Sigmoid colon (tissue), 7 donors: ENCODE data around the gene HSPB7. TPM values are rescaled to one million over a fixed set of nuclear protein-coding genes. Genes with fewer than 3 reads are reported as not detected.
"Not testable (repeated sequence)": the region's sequence is repeated elsewhere in the genome, so short reads cannot be mapped to it uniquely, and the experiment has no call there.

Experiments
- DNase-seq: peaks from one replicate; pipeline ENCODE4 v3.0.0-alpha.2; 2019
- H3K27ac ChIP-seq, 4 donors: fragments of 200-600 bp; sonication (generic); one replicate each; pipeline ENCODE4 v1.5.1; 2016 to 2019; ENCODE audit warnings: mild to moderate bottlenecking in 1 of 4
- H3K27me3 ChIP-seq, 3 donors: fragments of 200-600 bp; sonication (generic); one replicate each; pipeline ENCODE4 v1.5.1; 2019; ENCODE audit warnings: mild to moderate bottlenecking in 1 of 3
- H3K36me3 ChIP-seq, 4 donors: fragments of 200-600 bp; sonication (generic); one replicate each; pipeline ENCODE4 v1.5.1; 2016 to 2019
- H3K4me1 ChIP-seq, 4 donors: fragments of 200-600 bp; sonication (generic); one replicate each; pipeline ENCODE4 v1.5.1; 2017 to 2019
- H3K4me3 ChIP-seq, 4 donors: fragments of 200-600 bp; sonication (generic); one replicate each; pipeline ENCODE4 v1.5.1; 2017 to 2019; ENCODE audit warnings: mild to moderate bottlenecking in 2 of 4, moderate library complexity in 1 of 4
- H3K9me3 ChIP-seq, 4 donors: fragments of 200-600 bp in 3 of 4; sonication (generic) in 3 of 4; one replicate each; pipeline versions ENCODE4 v1.5.1 to v1.6.1; 2013 to 2019
- CTCF ChIP-seq, 4 experiments: fragments of 450-650 bp in 3 of 4; fragments of 200-600 bp in 1 of 4; IDR thresholded peaks; one replicate each; pipeline ENCODE4 v1.5.1; 2016 to 2019; ENCODE audit warnings: antibody characterized with exemption in 4 of 4, mild to moderate bottlenecking in 3 of 4, moderate library complexity in 2 of 4
- EP300 ChIP-seq, 4 donors: sonication (generic); formaldehyde crosslinking; IDR thresholded peaks; one replicate each; pipeline ENCODE4 v1.6.1; 2017; ENCODE audit warnings: antibody characterized with exemption in 4 of 4
- POLR2A ChIP-seq, 2 donors: fragments of 450-650 bp; IDR thresholded peaks; one replicate each; pipeline ENCODE4 v1.6.1; 2016; ENCODE audit warnings: antibody characterized with exemption in 2 of 2, mild to moderate bottlenecking in 2 of 2, moderate library complexity in 2 of 2
- POLR2AphosphoS5 ChIP-seq, 4 donors: sonication (generic); formaldehyde crosslinking; IDR thresholded peaks; one replicate each; pipeline ENCODE4 v1.6.1; 2017; ENCODE audit warnings: antibody characterized with exemption in 4 of 4
- WGBS, 2 donors: extraction: QIAGEN DNeasy Blood & Tissue Kit; methylation state at CpG; one replicate each; pipeline ENCODE4 v1.1.7; 2013; 5-methylcytosine and 5-hydroxymethylcytosine counted together
- intact Hi-C: fragments of 100-400 bp; cut with DNase I; formaldehyde crosslinking; loops from one replicate; pipeline ENCODE4 v1.15.1; 2023
- polyA plus RNA-seq, 3 donors: library from polyadenylated mRNA; stranded (reverse); fragments of 200-250 nt; gene quantifications; one replicate each; pipeline ENCODE4 v1.2.3, GENCODE V29; 2013
- total RNA-seq, 4 donors: library from RNA; depleted of rRNA; stranded (reverse); fragments of >200 nt; gene quantifications; one replicate each; pipeline ENCODE4 v1.1.0, GENCODE V29; 2016
- donor health status: healthy with polysubstance abuse.
- donor health status: Bipolar disorder and iron deficiency.
- donor health status: healthy.

The HSPB7 gene
- total and polyA plus RNA-seq, 7 donors = 6.7 to 224 (median 44.4) TPM

- Histone ChIP-seq H3K36me3 (no peaks in the 10 kb centered on the region), H3K27ac (no peak overlapping the region), H3K4me1 (peaks cover 0 to 9% (median 3%) of the 10 kb centered on the region in 4 donors), H3K27me3 (no peaks in the 10 kb centered on the region), H3K9me3 (no peaks in the 10 kb centered on the region), H3K4me3 (no peak overlapping the region)
- no peak for TF ChIP-seq CTCF (IDR thresholded peaks at IDR 0.05)
- no peak for TF ChIP-seq EP300 (IDR thresholded peaks at IDR 0.05)
- TF ChIP-seq POLR2A (IDR thresholded peaks at IDR 0.05) = no peak
- no peak for TF ChIP-seq POLR2AphosphoS5 (IDR thresholded peaks at IDR 0.05)
- DNase-seq = peak; percentile 77
- intact Hi-C loops = no loop called here
- 47 to 49% methylated on average over 13 of the region's 13 CpGs for WGBS, 2 donors
These were observed 46.9 kb upstream of the HSPB7 start for GRCh38 chr1:16064536-16065268.

GRCh38 chr1:16063921-16064320 lies 46.1 kb upstream of the HSPB7 start:
- TF ChIP-seq EP300 (IDR thresholded peaks at IDR 0.05) (no peak), POLR2A (IDR thresholded peaks at IDR 0.05) (no peak), POLR2AphosphoS5 (IDR thresholded peaks at IDR 0.05) (no peak), CTCF (IDR thresholded peaks at IDR 0.05) (no peak)
- peaks cover 0 to 9% (median 3%) of the 10 kb centered on the region in 4 donors for H3K4me1 ChIP-seq
- H3K9me3 ChIP-seq = no peaks in the 10 kb centered on the region
- 64 to 76% methylated on average over 9 of the region's 9 CpGs for WGBS, 2 donors
- H3K36me3 ChIP-seq = no peaks in the 10 kb centered on the region
- H3K27me3 ChIP-seq = no peaks in the 10 kb centered on the region
- no peak overlapping the region for H3K4me3 ChIP-seq
- DNase-seq = no peak
- intact Hi-C loops = no loop called here
- H3K27ac ChIP-seq = no peak overlapping the region

- no peaks in the 10 kb centered on the region for H3K9me3 ChIP-seq
- H3K4me1 ChIP-seq = peaks cover 0 to 5% (median under 1%) of the 10 kb centered on the region in 4 donors
- H3K27ac ChIP-seq = no peak overlapping the region
- H3K27me3 ChIP-seq = no peaks in the 10 kb centered on the region
- no peak for TF ChIP-seq EP300 (IDR thresholded peaks at IDR 0.05)
- TF ChIP-seq POLR2A (IDR thresholded peaks at IDR 0.05) = no peak
- TF ChIP-seq POLR2AphosphoS5 (IDR thresholded peaks at IDR 0.05) = no peak
- no peak for TF ChIP-seq CTCF (IDR thresholded peaks at IDR 0.05)
- intact Hi-C loops = no loop called here
- H3K36me3 ChIP-seq = no peaks in the 10 kb centered on the region
- DNase-seq = no peak
- no peak overlapping the region for H3K4me3 ChIP-seq
- 91 to 93% methylated on average over 15 of the region's 15 CpGs for WGBS, 2 donors
These were observed 45.5 kb upstream of the HSPB7 start for GRCh38 chr1:16063226-16063829.

- H3K27me3 ChIP-seq, H3K9me3 ChIP-seq, intact Hi-C loops, DNase-seq, H3K4me3 ChIP-seq, H3K36me3 ChIP-seq, H3K27ac ChIP-seq, H3K4me1 ChIP-seq: not testable (repeated sequence)
- 86 to 88% methylated on average over 9 of the region's 9 CpGs for WGBS, 2 donors
These were observed 44.8 kb upstream of the HSPB7 start for GRCh38 chr1:16062687-16063075.

GRCh38 chr1:16061989-16062686 lies 44.3 kb upstream of the HSPB7 start:
- DNase-seq, H3K36me3 ChIP-seq, H3K27me3 ChIP-seq, H3K27ac ChIP-seq, intact Hi-C loops, H3K4me1 ChIP-seq, H3K4me3 ChIP-seq, H3K9me3 ChIP-seq: not testable (repeated sequence)
- 75 to 83% methylated on average over 18 of the region's 18 CpGs for WGBS, 2 donors
